Upper lobe of right lung (tissue), 1 donor: ENCODE measurements around the gene LDB2. TPM values are rescaled to one million over a fixed set of nuclear protein-coding genes. Genes with fewer than 3 reads are reported as not detected.

Experiments used
- ATAC-seq: fragments of 200-7000 bp; cut with Tn5 transposase; one replicate; pipeline ENCODE4 v1.9.1; 2020; ENCODE audit warnings: mild to moderate bottlenecking, moderate library complexity
- DNase-seq: peaks from one replicate; pipeline ENCODE4 v3.0.0-alpha.2; 2020
- H3K27ac ChIP-seq: fragments of 200-600 bp; one replicate; pipeline ENCODE4 v1.8.0; 2022
- H3K27me3 ChIP-seq: fragments of 200-600 bp; one replicate; pipeline ENCODE4 v1.8.0; 2022; ENCODE audit warnings: mild to moderate bottlenecking
- H3K36me3 ChIP-seq: fragments of 200-600 bp; one replicate; pipeline ENCODE4 v1.8.0; 2022
- H3K4me1 ChIP-seq: fragments of 200-600 bp; one replicate; pipeline ENCODE4 v1.8.0; 2022
- H3K4me3 ChIP-seq: fragments of 200-600 bp; one replicate; pipeline ENCODE4 v1.8.0; 2022; ENCODE audit warnings: mild to moderate bottlenecking
- H3K9me3 ChIP-seq: fragments of 200-600 bp; one replicate; pipeline ENCODE4 v1.8.0; 2022
- intact Hi-C: fragments of 100-400 bp; cut with DNase I; formaldehyde crosslinking; loops from one replicate; pipeline ENCODE4 v1.11.0; 2022
- total RNA-seq: library from RNA; stranded (reverse); fragmentation: NEBNext Ultra II Directional; extraction: Animal tissue kit (Norgen Biotek cat#: 25700); gene quantifications from one replicate; pipeline ENCODE4 v1.2.1, GENCODE V29; 2021
- TF ChIP-seq, protein P1 (sequence below): fragments of 200-600 bp; IDR thresholded peaks from one replicate; pipeline ENCODE4 v1.8.0; 2022; ENCODE audit warnings: antibody characterized with exemption
- donor health status: DM: no; HTN: yes; CAD: no; lungs with severe emphysema.

The LDB2 gene
- total RNA-seq, 1 donor from 2014 or later = 139 TPM

DNA sequence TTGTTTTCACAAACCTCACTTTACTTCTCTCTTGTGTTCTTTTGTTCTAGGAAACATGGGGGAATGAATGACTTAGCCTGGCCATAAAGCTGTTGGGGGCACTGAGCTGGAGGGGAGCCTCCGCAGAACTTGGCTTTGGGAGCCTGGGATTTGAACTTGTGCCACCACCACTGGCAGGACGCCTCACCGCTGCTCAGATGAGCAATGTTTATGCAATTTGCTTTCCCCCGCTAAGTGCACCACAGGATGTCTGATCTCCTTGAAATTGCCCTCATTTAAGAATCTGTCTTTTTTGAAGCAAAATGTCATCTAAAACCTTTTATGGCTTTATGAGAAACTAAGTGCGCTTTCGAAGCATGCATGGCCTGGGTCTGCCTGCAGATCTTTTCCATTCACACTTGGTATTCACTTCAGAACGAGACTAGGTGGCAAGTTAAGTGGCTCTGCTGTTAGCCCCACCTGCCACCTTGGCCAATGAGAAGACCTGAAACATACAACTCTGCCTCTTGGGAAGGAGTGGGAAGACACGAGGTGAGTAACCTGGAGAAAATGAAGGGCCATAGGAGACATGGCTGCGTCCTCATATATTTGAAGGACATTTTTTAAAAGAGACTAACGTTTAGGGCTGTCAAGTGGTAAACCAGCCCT lies 119.3 kb downstream of the LDB2 start:
- TF ChIP-seq, protein P1, sequence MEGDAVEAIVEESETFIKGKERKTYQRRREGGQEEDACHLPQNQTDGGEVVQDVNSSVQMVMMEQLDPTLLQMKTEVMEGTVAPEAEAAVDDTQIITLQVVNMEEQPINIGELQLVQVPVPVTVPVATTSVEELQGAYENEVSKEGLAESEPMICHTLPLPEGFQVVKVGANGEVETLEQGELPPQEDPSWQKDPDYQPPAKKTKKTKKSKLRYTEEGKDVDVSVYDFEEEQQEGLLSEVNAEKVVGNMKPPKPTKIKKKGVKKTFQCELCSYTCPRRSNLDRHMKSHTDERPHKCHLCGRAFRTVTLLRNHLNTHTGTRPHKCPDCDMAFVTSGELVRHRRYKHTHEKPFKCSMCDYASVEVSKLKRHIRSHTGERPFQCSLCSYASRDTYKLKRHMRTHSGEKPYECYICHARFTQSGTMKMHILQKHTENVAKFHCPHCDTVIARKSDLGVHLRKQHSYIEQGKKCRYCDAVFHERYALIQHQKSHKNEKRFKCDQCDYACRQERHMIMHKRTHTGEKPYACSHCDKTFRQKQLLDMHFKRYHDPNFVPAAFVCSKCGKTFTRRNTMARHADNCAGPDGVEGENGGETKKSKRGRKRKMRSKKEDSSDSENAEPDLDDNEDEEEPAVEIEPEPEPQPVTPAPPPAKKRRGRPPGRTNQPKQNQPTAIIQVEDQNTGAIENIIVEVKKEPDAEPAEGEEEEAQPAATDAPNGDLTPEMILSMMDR = no peak

GRCh38 chr4:16777726-16778125 lies 120.7 kb downstream of the LDB2 start:
- intact Hi-C loops = no loop called here
- Histone ChIP-seq H3K4me1 (no peaks in the 10 kb centered on the region), H3K9me3 (no peaks in the 10 kb centered on the region), H3K27ac (no peak overlapping the region), H3K4me3 (no peak overlapping the region), H3K36me3 (no peaks in the 10 kb centered on the region), H3K27me3 (no peaks in the 10 kb centered on the region)
- ATAC-seq (no peak), DNase-seq (no peak)
- TF ChIP-seq, protein P1 = no peak

More for the DNA sequence above, 119.3 kb downstream of the LDB2 start:
- intact Hi-C loops = no loop called here
- Histone ChIP-seq H3K27me3 (no peaks in the 10 kb centered on the region), H3K9me3 (no peaks in the 10 kb centered on the region), H3K27ac (no peak overlapping the region), H3K36me3 (no peaks in the 10 kb centered on the region), H3K4me3 (no peak overlapping the region), H3K4me1 (no peaks in the 10 kb centered on the region)
- ATAC-seq = no peak
- no peak for DNase-seq

- ATAC-seq (no peak), DNase-seq (no peak)
- no peak overlapping the region for H3K27ac ChIP-seq
- intact Hi-C loops = no loop called here
- H3K9me3 ChIP-seq = no peaks in the 10 kb centered on the region
- H3K4me1 ChIP-seq = no peaks in the 10 kb centered on the region
- TF ChIP-seq, protein P1 = no peak
- no peak overlapping the region for H3K4me3 ChIP-seq
- H3K36me3 ChIP-seq = no peaks in the 10 kb centered on the region
- no peaks in the 10 kb centered on the region for H3K27me3 ChIP-seq
Observed at GRCh38 chr4:16775411-16776154, 122.9 kb downstream of the LDB2 start.

DNA sequence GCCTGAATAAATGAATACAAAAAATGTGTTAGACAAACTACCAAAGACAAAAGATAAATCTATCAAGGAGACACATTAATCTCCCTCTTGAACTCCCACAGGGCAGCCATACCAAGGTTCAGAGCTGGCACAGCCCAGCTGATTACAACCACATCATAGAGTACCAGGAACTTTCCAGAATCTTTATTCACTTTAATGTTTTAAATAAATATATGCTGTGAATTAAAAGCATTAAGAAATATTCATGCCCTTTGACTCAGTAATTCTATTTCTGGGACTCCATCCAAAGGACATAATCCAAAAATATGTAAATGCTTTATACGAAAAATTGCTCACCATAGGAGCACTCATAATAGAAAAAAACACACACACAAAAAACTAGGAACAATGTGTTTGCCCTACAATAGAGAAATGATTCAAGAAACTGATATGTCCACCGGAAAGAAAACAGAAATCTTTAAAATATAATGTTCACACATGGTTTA lies 126.0 kb downstream of the LDB2 start:
- intact Hi-C loops = no loop called here
- H3K27me3 ChIP-seq = no peaks in the 10 kb centered on the region
- no peak overlapping the region for H3K27ac ChIP-seq
- H3K4me3 ChIP-seq = no peak overlapping the region
- TF ChIP-seq, protein P1 = no peak
- H3K9me3 ChIP-seq = no peaks in the 10 kb centered on the region
- no peaks in the 10 kb centered on the region for H3K36me3 ChIP-seq
- ATAC-seq = no peak
- no peaks in the 10 kb centered on the region for H3K4me1 ChIP-seq
- no peak for DNase-seq

GRCh38 chr4:16770710-16771285 lies 127.6 kb downstream of the LDB2 start:
- TF ChIP-seq, protein P1 = no peak
- no peak overlapping the region for H3K4me3 ChIP-seq
- no peaks in the 10 kb centered on the region for H3K9me3 ChIP-seq
- DNase-seq = no peak
- intact Hi-C loops = no loop called here
- no peaks in the 10 kb centered on the region for H3K27me3 ChIP-seq
- H3K27ac ChIP-seq = no peak overlapping the region
- no peaks in the 10 kb centered on the region for H3K36me3 ChIP-seq
- no peak for ATAC-seq
- H3K4me1 ChIP-seq = no peaks in the 10 kb centered on the region
